ENCODE measurements around the gene RCCD1.

DNA sequence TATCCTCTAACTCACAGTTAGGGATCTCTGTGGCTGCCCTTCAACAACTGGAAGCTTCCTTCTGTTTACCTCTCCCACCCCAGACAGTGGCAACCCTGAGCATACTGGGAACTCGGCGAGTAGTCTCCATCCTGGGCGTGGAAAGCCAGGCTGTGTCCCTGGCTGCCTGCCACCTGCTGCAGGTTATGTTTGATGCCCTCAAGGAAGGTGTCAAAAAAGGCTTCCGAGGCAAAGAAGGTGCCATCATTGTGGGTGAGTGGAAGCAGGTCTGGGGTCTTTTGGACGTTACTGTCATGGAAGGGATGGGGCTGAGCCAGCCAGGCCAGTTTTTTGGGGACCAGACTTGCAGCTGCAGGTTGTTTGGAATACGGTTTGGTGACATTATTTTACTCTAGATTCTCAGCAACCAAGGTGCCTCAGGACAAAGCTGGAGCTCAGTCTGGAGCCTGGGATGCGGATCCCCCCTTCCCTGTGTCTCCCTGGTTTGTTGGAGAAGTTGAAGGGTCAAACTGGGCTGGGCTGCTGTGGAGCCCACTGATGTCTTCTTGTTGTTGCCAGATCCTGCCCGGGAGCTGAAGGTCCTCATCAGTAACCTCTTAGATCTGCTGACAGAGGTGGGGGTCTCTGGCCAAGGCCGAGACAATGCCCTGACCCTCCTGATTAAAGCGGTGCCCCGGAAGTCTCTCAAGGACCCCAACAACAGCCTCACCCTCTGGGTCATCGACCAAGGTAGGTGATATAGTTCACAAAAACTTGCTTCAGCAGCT lies 12.1 kb upstream of the RCCD1 start:
- TF ChIP-seq, protein P1, sequence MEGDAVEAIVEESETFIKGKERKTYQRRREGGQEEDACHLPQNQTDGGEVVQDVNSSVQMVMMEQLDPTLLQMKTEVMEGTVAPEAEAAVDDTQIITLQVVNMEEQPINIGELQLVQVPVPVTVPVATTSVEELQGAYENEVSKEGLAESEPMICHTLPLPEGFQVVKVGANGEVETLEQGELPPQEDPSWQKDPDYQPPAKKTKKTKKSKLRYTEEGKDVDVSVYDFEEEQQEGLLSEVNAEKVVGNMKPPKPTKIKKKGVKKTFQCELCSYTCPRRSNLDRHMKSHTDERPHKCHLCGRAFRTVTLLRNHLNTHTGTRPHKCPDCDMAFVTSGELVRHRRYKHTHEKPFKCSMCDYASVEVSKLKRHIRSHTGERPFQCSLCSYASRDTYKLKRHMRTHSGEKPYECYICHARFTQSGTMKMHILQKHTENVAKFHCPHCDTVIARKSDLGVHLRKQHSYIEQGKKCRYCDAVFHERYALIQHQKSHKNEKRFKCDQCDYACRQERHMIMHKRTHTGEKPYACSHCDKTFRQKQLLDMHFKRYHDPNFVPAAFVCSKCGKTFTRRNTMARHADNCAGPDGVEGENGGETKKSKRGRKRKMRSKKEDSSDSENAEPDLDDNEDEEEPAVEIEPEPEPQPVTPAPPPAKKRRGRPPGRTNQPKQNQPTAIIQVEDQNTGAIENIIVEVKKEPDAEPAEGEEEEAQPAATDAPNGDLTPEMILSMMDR (conservative IDR thresholded peaks at IDR 0.05; ENCODE audit: low read length), result no peak
- TF ChIP-seq EZH2phosphoT487 (IDR thresholded peaks at IDR 0.05; ENCODE audit: borderline replicate concordance), result no peak

Measured in Loucy (cell line).